Astrocyte (in vitro differentiated cells and primary cell): ENCODE data around the gene MORN5. TPM values are rescaled to one million over a fixed set of nuclear protein-coding genes. Genes with fewer than 3 reads are reported as not detected.

Source experiments
- DNase-seq: peaks from one replicate; pipeline ENCODE4 v3.0.0-alpha.2; 2010; ENCODE audit warnings: low read depth
- FAIRE-seq: peaks from 2 replicates; lab custom pipeline; 2011; peaks lifted over from hg19 to GRCh38; lab: Jason Lieb, UNC
- H2AFZ ChIP-seq: 2 replicates; pipeline ENCODE4 v1.6.0; 2012; ENCODE audit warnings: low read depth, low read length, inconsistent platforms
- H3K27ac ChIP-seq: 2 replicates; pipeline ENCODE4 v1.5.1; 2011; ENCODE audit warnings: low read depth, low read length, inconsistent platforms
- H3K27me3 ChIP-seq: 2 replicates; pipeline ENCODE4 v1.6.0; 2011; ENCODE audit warnings: low read length, inconsistent platforms; ENCODE audit not compliant: insufficient read depth
- H3K36me3 ChIP-seq: 2 replicates; pipeline ENCODE4 v1.5.1; 2011; ENCODE audit warnings: low read length, inconsistent platforms; ENCODE audit not compliant: insufficient read depth
- H3K4me1 ChIP-seq: 2 replicates; pipeline ENCODE4 v1.5.1; 2011; ENCODE audit warnings: low read length, inconsistent platforms; ENCODE audit not compliant: insufficient read depth
- H3K4me2 ChIP-seq: 2 replicates; pipeline ENCODE4 v1.6.0; 2012; ENCODE audit warnings: low read length, inconsistent platforms
- H3K4me3 ChIP-seq: 2 replicates; pipeline ENCODE4 v1.5.1; 2011; ENCODE audit warnings: low read depth, mild to moderate bottlenecking, low read length, inconsistent platforms; ENCODE audit not compliant: insufficient read depth
- H3K79me2 ChIP-seq: 2 replicates; pipeline ENCODE4 v1.6.0; 2012; ENCODE audit warnings: mild to moderate bottlenecking, low read length, inconsistent platforms; ENCODE audit not compliant: insufficient read depth
- H3K9ac ChIP-seq: 2 replicates; pipeline ENCODE4 v1.6.0; 2012; ENCODE audit warnings: mild to moderate bottlenecking, low read length, inconsistent platforms
- H3K9me3 ChIP-seq: 2 replicates; pipeline ENCODE4 v1.5.1; 2012; ENCODE audit warnings: low read depth, mild to moderate bottlenecking, low read length, inconsistent platforms; ENCODE audit not compliant: insufficient read depth
- H4K20me1 ChIP-seq: 2 replicates; pipeline ENCODE4 v1.6.0; 2012; ENCODE audit warnings: low read length, inconsistent platforms; ENCODE audit not compliant: insufficient read depth
- H3K27ac Mint-ChIP-seq: one replicate; pipeline ENCODE4 v1.8.0; 2021; ENCODE audit warnings: mild to moderate bottlenecking, mixed read lengths; ENCODE audit not compliant: unreplicated experiment
- H3K27me3 Mint-ChIP-seq: one replicate; pipeline ENCODE4 v1.8.0; 2021; ENCODE audit warnings: low read depth, mixed read lengths; ENCODE audit not compliant: unreplicated experiment
- H3K36me3 Mint-ChIP-seq: one replicate; pipeline ENCODE4 v1.8.0; 2021; ENCODE audit warnings: low read depth, mixed read lengths; ENCODE audit not compliant: unreplicated experiment
- H3K4me1 Mint-ChIP-seq: one replicate; pipeline ENCODE4 v1.8.0; 2021; ENCODE audit warnings: low read depth, mixed read lengths; ENCODE audit not compliant: unreplicated experiment
- H3K4me3 Mint-ChIP-seq: one replicate; pipeline ENCODE4 v1.8.0; 2021; ENCODE audit warnings: mild to moderate bottlenecking, moderate library complexity, mixed read lengths; ENCODE audit not compliant: unreplicated experiment
- H3K9me3 Mint-ChIP-seq: one replicate; pipeline ENCODE4 v1.8.0; 2021; ENCODE audit warnings: mild to moderate bottlenecking, mixed read lengths; ENCODE audit not compliant: unreplicated experiment
- CTCF ChIP-seq: IDR thresholded peaks from 2 replicates; pipeline ENCODE4 v1.5.1; 2011; ENCODE audit warnings: low read depth, mild to moderate bottlenecking, inconsistent platforms, low read length, moderate library complexity; ENCODE audit not compliant: insufficient read depth
- EZH2 ChIP-seq: IDR thresholded peaks from 2 replicates; pipeline ENCODE4 v1.6.1; 2012; ENCODE audit warnings: mild to moderate bottlenecking, low read length, inconsistent platforms; ENCODE audit not compliant: insufficient read depth
- total RNA-seq: library from RNA; stranded (reverse); gene quantifications from 2 replicates; pipeline ENCODE4 v1.2.1, GENCODE V29; 2021

The MORN5 gene
- total RNA-seq, 1 donor from 2014 or later = not detected

- H3K36me3 ChIP-seq = no peaks in the 10 kb centered on the region
- Mint-ChIP-seq H3K9me3 (peaks cover 24% of the 10 kb centered on the region), H3K27ac (no peak overlapping the region), H3K4me1 (no peaks in the 10 kb centered on the region), H3K36me3 (no peaks in the 10 kb centered on the region), H3K4me3 (peak overlapping the region; percentile 4), H3K27me3 (peaks cover 89% of the 10 kb centered on the region)
- TF ChIP-seq EZH2 = no peak
- TF ChIP-seq CTCF = no peak
- H3K4me1 ChIP-seq = no peaks in the 10 kb centered on the region
- H4K20me1 ChIP-seq = peaks cover 27% of the 10 kb centered on the region
- H3K9me3 ChIP-seq = no peaks in the 10 kb centered on the region
- no peak overlapping the region for H3K4me3 ChIP-seq
- no peak overlapping the region for H3K9ac ChIP-seq
- H3K79me2 ChIP-seq = no peaks in the 10 kb centered on the region
- peaks cover 97% of the 10 kb centered on the region for H3K27me3 ChIP-seq
- no peak overlapping the region for H2AFZ ChIP-seq
- DNase-seq (no peak), FAIRE-seq (no peak)
- no peak overlapping the region for H3K27ac ChIP-seq
- H3K4me2 ChIP-seq = peak overlapping the region; percentile 42
Measured at GRCh38 chr9:122218071-122218934, 58.6 kb downstream of the MORN5 start.

- peak overlapping the region; percentile 34 for H3K4me3 Mint-ChIP-seq
- no peak for FAIRE-seq
- no peaks in the 10 kb centered on the region for H3K4me1 Mint-ChIP-seq
- Histone ChIP-seq H3K4me2 (peak overlapping the region; percentile 42), H4K20me1 (peaks cover 27% of the 10 kb centered on the region), H2AFZ (no peak overlapping the region), H3K27ac (no peak overlapping the region), H3K4me3 (no peak overlapping the region), H3K4me1 (no peaks in the 10 kb centered on the region), H3K9ac (no peak overlapping the region), H3K9me3 (no peaks in the 10 kb centered on the region), H3K27me3 (peaks cover 98% of the 10 kb centered on the region), H3K36me3 (no peaks in the 10 kb centered on the region), H3K79me2 (no peaks in the 10 kb centered on the region)
- peaks cover 24% of the 10 kb centered on the region for H3K9me3 Mint-ChIP-seq
- no peaks in the 10 kb centered on the region for H3K36me3 Mint-ChIP-seq
- no peak for DNase-seq
- TF ChIP-seq CTCF (no peak), EZH2 (peak; percentile 84)
- peaks cover 95% of the 10 kb centered on the region for H3K27me3 Mint-ChIP-seq
- H3K27ac Mint-ChIP-seq = no peak overlapping the region
Measured at GRCh38 chr9:122218935-122219855, 59.5 kb downstream of the MORN5 start.
